GM10266 (cell line): ENCODE results near the gene GABBR2.

Experiments used
- DNase-seq: peaks from one replicate; pipeline ENCODE4 v3.0.0; 2012; ENCODE audit errors: extremely low spot score
- TF ChIP-seq, protein P1 (sequence below): IDR thresholded peaks from 2 replicates; pipeline ENCODE4 v1.5.1; 2012; ENCODE audit warnings: mild to moderate bottlenecking, low read depth; ENCODE audit not compliant: control insufficient read depth, insufficient read depth; ENCODE audit errors: missing control alignments

Gene GABBR2

GRCh38 chr9:98430535-98431292 is 278.0 kb downstream of the GABBR2 start:
- TF ChIP-seq, protein P1, sequence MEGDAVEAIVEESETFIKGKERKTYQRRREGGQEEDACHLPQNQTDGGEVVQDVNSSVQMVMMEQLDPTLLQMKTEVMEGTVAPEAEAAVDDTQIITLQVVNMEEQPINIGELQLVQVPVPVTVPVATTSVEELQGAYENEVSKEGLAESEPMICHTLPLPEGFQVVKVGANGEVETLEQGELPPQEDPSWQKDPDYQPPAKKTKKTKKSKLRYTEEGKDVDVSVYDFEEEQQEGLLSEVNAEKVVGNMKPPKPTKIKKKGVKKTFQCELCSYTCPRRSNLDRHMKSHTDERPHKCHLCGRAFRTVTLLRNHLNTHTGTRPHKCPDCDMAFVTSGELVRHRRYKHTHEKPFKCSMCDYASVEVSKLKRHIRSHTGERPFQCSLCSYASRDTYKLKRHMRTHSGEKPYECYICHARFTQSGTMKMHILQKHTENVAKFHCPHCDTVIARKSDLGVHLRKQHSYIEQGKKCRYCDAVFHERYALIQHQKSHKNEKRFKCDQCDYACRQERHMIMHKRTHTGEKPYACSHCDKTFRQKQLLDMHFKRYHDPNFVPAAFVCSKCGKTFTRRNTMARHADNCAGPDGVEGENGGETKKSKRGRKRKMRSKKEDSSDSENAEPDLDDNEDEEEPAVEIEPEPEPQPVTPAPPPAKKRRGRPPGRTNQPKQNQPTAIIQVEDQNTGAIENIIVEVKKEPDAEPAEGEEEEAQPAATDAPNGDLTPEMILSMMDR = no peak
- no peak for DNase-seq

- DNase-seq = no peak
- TF ChIP-seq, protein P1 = no peak
Observed at GRCh38 chr9:98429613-98430012, 279.1 kb downstream of the GABBR2 start.

- DNase-seq = no peak
- TF ChIP-seq, protein P1 = no peak
Observed at GRCh38 chr9:98428454-98428853, 280.3 kb downstream of the GABBR2 start.

- no peak for DNase-seq
- TF ChIP-seq, protein P1 = no peak
Observed at GRCh38 chr9:98427491-98427890, 281.2 kb downstream of the GABBR2 start.

DNA sequence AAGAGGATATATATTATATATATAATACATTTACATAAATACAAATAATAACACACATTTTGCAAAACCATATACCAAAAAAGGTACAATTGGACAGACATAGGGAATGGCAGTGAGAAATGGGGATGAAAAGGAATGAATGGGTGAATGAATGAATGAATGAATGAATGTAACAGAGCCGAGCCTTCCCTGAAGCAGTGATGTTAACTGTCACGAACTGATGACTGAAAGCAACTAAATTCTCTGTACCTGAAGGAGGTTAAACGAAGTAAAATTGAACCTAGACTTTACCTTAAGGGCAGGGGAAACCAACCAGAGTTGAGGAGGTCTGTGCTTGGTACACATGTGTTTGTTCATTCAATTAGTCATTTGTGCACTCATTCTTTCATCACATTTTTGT is 283.7 kb downstream of the GABBR2 start:
- TF ChIP-seq, protein P1 = no peak
- DNase-seq = no peak

GRCh38 chr9:98419260-98419603 is 289.5 kb downstream of the GABBR2 start:
- no peak for DNase-seq
- TF ChIP-seq, protein P1 = no peak

GRCh38 chr9:98418578-98419259 is 290.0 kb downstream of the GABBR2 start:
- no peak for DNase-seq
- TF ChIP-seq, protein P1 = no peak
